Testis (tissue), 2 donors: ENCODE data around the gene GCFC2.
"Not testable (repeated sequence)": the region's sequence is repeated elsewhere in the genome, so short reads cannot be mapped to it uniquely, and the experiment has no call there.

Experiments used
- CTCF ChIP-seq, 3 experiments: fragments of 450-650 bp in 2 of 3; fragments of 200-600 bp in 1 of 3; sonication (generic) in 1 of 3; IDR thresholded peaks; one replicate each; pipeline ENCODE4 v1.5.1; 2016 to 2019; ENCODE audit warnings: antibody characterized with exemption in 3 of 3, mild to moderate bottlenecking in 2 of 3, moderate library complexity in 1 of 3
- POLR2A ChIP-seq: fragments of 450-650 bp; IDR thresholded peaks from one replicate; pipeline ENCODE4 v1.6.1; 2017; ENCODE audit warnings: antibody characterized with exemption, mild to moderate bottlenecking, moderate library complexity

- TF ChIP-seq POLR2A; CTCF (IDR thresholded peaks at IDR 0.05): not testable (repeated sequence)
These were observed 35.3 kb downstream of the GCFC2 start for GRCh38 chr2:75675423-75675822.
